HG03460 (cell line): Measurements from ENCODE around the gene UNC13B.
"Not testable (repeated sequence)": the region's sequence is repeated elsewhere in the genome, so short reads cannot be mapped to it uniquely, and the experiment has no call there.

Experiments
- ATAC-seq: cut with Tn5 transposase; IDR thresholded peaks from one replicate; pipeline ENCODE4 v1.9.1; 2021; ENCODE audit not compliant: unreplicated experiment

The UNC13B gene

GRCh38 chr9:35364817-35365585, 203.2 kb downstream of the UNC13B start:
- no peak for ATAC-seq

GRCh38 chr9:35366627-35367026, 204.8 kb downstream of the UNC13B start:
- no peak for ATAC-seq

GRCh38 chr9:35367451-35367850, 205.6 kb downstream of the UNC13B start:
- ATAC-seq, result no peak

GRCh38 chr9:35370241-35370640, 208.4 kb downstream of the UNC13B start:
- no peak for ATAC-seq

- no peak for ATAC-seq
These were observed 212.6 kb downstream of the UNC13B start for GRCh38 chr9:35374436-35374835.

GRCh38 chr9:35374910-35375309, 213.1 kb downstream of the UNC13B start:
- ATAC-seq, result no peak

- no peak for ATAC-seq
These were observed 218.2 kb downstream of the UNC13B start for GRCh38 chr9:35380039-35380438.

- no peak for ATAC-seq
These were observed 218.8 kb downstream of the UNC13B start for GRCh38 chr9:35380619-35381018.

- no peak for ATAC-seq
These were observed 223.2 kb downstream of the UNC13B start for GRCh38 chr9:35385042-35385441.

GRCh38 chr9:35395076-35395705, 233.4 kb downstream of the UNC13B start:
- ATAC-seq, result no peak

- ATAC-seq, result no peak
These were observed 233.9 kb downstream of the UNC13B start for GRCh38 chr9:35395706-35396101.

- no peak for ATAC-seq
These were observed 234.9 kb downstream of the UNC13B start for GRCh38 chr9:35396560-35397215.

GRCh38 chr9:35397216-35397698, 235.4 kb downstream of the UNC13B start:
- ATAC-seq, result no peak

GRCh38 chr9:35397923-35398322, 236.1 kb downstream of the UNC13B start:
- ATAC-seq, result no peak

- no peak for ATAC-seq
These were observed 237.0 kb downstream of the UNC13B start for GRCh38 chr9:35398651-35399335.

- ATAC-seq, result no peak
These were observed 243.1 kb downstream of the UNC13B start for GRCh38 chr9:35404865-35405264.

GRCh38 chr9:35406183-35406959, 244.6 kb downstream of the UNC13B start:
- ATAC-seq, result no peak

GRCh38 chr9:35407846-35408245, 246.0 kb downstream of the UNC13B start:
- ATAC-seq, result no peak

GRCh38 chr9:35409434-35409833, 247.6 kb downstream of the UNC13B start:
- ATAC-seq, result not testable (repeated sequence)

- no peak for ATAC-seq
These were observed 253.1 kb downstream of the UNC13B start for GRCh38 chr9:35414889-35415288.
